ENCODE measurements around the gene TSPAN14. TPM values are rescaled to one million over a fixed set of nuclear protein-coding genes. Genes with fewer than 3 reads are reported as not detected.
A peak's percentile ranks its signal among the peaks of the same experiment; 100 is the strongest.

Gene TSPAN14
- total RNA-seq, 2 donors from 2014 or later = 24.2 to 34.7 TPM

GRCh38 chr10:80500572-80501380 lies 46.7 kb downstream of the TSPAN14 start:
- H3K9me3 ChIP-seq = no peaks in the 10 kb centered on the region
- peak overlapping the region; percentile 77 to 80 for H3K27ac ChIP-seq
- H3K36me3 ChIP-seq = no peaks in the 10 kb centered on the region
- peaks cover 0 to 94% of the 10 kb centered on the region in 2 donors for H3K4me1 ChIP-seq
- H3K4me3 ChIP-seq = no peak overlapping the region
- no peak for TF ChIP-seq CTCF (IDR thresholded peaks at IDR 0.05)
- DNase-seq (ENCODE audit: low spot score) = no peak
- no peaks in the 10 kb centered on the region for H3K27me3 ChIP-seq

GRCh38 chr10:80501381-80501912 lies 47.3 kb downstream of the TSPAN14 start:
- TF ChIP-seq CTCF (IDR thresholded peaks at IDR 0.05) = no peak
- Histone ChIP-seq H3K4me1 (peaks cover 0 to 95% of the 10 kb centered on the region in 2 donors), H3K36me3 (no peaks in the 10 kb centered on the region), H3K4me3 (no peak overlapping the region), H3K27me3 (no peaks in the 10 kb centered on the region), H3K27ac (peak overlapping the region in 1 of 2 donors; percentile 80), H3K9me3 (no peaks in the 10 kb centered on the region)
- no peak for DNase-seq (ENCODE audit: low spot score)

GRCh38 chr10:80501913-80502521 lies 47.9 kb downstream of the TSPAN14 start:
- H3K9me3 ChIP-seq = no peaks in the 10 kb centered on the region
- H3K4me1 ChIP-seq = peaks cover 0 to 97% of the 10 kb centered on the region in 2 donors
- no peaks in the 10 kb centered on the region for H3K36me3 ChIP-seq
- H3K27me3 ChIP-seq = no peaks in the 10 kb centered on the region
- peak overlapping the region in 1 of 2 donors; percentile 80 for H3K27ac ChIP-seq
- no peak for TF ChIP-seq CTCF (IDR thresholded peaks at IDR 0.05)
- no peak for DNase-seq (ENCODE audit: low spot score)
- no peak overlapping the region for H3K4me3 ChIP-seq

GRCh38 chr10:80502621-80503583 lies 48.8 kb downstream of the TSPAN14 start:
- H3K27ac ChIP-seq = peak overlapping the region; percentile 54 to 80
- H3K27me3 ChIP-seq = no peaks in the 10 kb centered on the region
- H3K36me3 ChIP-seq = no peaks in the 10 kb centered on the region
- DNase-seq (ENCODE audit: low spot score) = no peak
- H3K4me1 ChIP-seq = peaks cover 0 to 95% of the 10 kb centered on the region in 2 donors
- no peak for TF ChIP-seq CTCF (IDR thresholded peaks at IDR 0.05)
- H3K9me3 ChIP-seq = no peaks in the 10 kb centered on the region
- no peak overlapping the region for H3K4me3 ChIP-seq

- H3K4me3 ChIP-seq = no peak overlapping the region
- no peak for TF ChIP-seq CTCF (IDR thresholded peaks at IDR 0.05)
- DNase-seq (ENCODE audit: low spot score) = no peak
- H3K4me1 ChIP-seq = peaks cover 0 to 91% of the 10 kb centered on the region in 2 donors
- H3K36me3 ChIP-seq = no peaks in the 10 kb centered on the region
- H3K27me3 ChIP-seq = no peaks in the 10 kb centered on the region
- no peaks in the 10 kb centered on the region for H3K9me3 ChIP-seq
- H3K27ac ChIP-seq = peak overlapping the region; percentile 54 to 80
These were observed 49.6 kb downstream of the TSPAN14 start for GRCh38 chr10:80503584-80504157.
